GM21526 (cell line): Measurements from ENCODE around the gene PRPS1L1.

ENCODE experiments used
- ATAC-seq: cut with Tn5 transposase; IDR thresholded peaks from one replicate; pipeline ENCODE4 v1.9.1; 2021; ENCODE audit warnings: moderate library complexity; ENCODE audit not compliant: unreplicated experiment, low FRiP score

PRPS1L1 gene

GRCh38 chr7:18016547-18017444, 10.8 kb downstream of the PRPS1L1 start:
- ATAC-seq = no peak

DNA sequence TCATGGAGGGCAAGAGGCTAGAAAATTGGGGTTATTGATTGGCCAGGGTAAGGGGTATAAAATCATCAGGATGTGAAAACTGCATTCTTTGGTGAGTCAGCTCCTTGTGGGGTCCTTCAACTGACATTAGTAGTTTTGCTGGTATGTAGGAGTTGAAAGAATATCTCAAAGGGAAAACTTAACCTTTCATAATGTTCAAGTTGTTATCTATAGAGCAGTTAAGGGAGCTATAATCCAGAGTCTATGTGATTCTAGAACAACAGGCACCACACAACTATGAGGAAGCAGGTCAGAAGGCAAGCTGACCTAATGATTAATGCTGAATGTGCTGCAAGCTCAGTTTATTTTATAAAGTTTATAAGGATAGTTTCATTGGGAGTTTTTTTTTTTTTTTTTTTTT, 13.7 kb downstream of the PRPS1L1 start:
- ATAC-seq = no peak

GRCh38 chr7:18004372-18004771, 23.3 kb downstream of the PRPS1L1 start:
- no peak for ATAC-seq

- no peak for ATAC-seq
Measured at GRCh38 chr7:18003286-18003994, 24.2 kb downstream of the PRPS1L1 start.

GRCh38 chr7:17998692-17999091, 29.0 kb downstream of the PRPS1L1 start:
- no peak for ATAC-seq

DNA sequence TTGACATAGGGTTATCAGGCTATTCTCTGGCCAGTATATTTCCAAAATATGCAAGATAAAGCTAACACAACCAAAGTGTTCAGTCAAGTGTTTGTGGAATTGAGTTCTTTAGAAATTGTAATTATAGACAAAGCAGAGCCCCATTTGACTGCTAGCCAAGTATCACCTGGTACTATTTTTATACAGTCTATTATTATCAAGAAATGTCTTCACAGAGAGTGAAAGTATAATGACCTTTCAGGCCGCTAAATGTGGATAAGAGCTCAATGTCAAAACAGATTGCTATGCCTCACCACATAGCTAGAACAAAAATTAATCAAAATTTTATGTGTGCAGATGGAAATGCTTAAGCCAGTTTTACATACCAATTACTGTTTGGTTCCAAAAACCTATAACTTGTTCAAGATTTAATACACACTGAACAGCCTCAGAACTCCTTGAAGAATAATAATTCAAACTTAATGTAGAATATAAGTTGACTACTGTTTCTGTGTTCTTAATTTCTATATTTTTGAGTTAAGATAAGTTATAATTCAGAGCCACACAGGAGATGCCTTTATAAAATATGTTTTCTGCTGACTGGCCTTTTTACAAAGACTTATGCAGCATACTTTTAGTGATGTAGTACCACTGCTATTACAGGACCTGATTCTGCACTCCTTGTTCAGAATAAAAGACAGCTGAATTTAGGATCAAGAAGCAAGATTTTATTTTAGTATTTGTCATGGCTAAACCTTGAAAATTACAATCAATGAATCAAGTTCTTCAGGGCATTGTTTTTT, 31.0 kb downstream of the PRPS1L1 start:
- no peak for ATAC-seq

DNA sequence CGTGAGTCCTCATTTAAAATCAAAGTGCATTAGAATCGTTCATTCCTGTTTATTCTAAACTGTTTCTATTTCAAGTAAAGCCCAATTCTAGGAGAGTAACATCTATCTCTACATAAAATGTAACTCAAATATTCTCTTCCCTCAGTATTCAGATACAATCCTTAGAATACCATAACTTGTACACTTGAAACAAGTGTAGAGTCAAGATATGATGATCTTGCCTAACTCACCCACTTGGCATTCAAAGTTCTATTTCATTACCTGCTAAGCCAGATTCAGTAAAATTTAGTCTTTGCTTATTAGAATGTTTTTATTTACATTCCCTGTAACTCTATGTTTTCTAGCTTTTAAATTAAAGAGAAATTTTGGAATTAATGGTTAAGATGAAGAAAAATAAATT, 31.6 kb downstream of the PRPS1L1 start:
- ATAC-seq = no peak

DNA sequence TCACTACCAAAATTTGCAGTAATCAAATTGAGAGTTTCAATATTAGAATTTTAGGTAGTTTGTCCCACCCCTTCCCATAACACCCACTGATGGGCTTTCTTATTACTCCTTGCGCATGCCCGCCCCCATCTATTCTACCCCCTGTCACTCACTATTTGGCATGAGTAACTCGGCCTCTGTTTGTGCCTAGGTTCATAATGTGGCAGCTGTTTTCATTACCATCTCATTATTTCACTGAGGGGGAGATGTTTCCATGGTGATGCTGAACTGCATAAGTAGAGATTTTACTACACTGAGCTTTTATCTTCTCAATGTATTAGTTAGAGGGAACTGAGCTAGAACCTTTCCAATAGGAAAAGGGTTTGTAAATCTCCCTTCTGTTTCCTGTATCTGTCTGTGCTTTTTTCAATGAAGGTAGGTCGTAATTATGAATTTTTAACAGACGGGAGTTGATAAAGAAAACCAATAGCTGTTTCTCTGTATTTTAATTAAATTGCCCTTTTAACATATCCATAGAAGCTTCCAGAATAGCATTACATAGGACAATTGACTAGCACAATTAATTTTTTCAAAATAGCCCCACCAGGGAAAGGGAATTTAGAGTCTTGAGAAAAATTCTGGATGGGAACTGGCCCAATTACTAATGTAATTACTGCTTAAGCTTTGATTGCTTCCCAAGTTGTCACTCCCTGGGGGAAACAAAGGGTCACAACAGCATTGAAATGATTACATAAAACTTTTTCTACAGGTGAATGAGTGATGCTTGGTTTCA, 33.4 kb downstream of the PRPS1L1 start:
- no peak for ATAC-seq

DNA sequence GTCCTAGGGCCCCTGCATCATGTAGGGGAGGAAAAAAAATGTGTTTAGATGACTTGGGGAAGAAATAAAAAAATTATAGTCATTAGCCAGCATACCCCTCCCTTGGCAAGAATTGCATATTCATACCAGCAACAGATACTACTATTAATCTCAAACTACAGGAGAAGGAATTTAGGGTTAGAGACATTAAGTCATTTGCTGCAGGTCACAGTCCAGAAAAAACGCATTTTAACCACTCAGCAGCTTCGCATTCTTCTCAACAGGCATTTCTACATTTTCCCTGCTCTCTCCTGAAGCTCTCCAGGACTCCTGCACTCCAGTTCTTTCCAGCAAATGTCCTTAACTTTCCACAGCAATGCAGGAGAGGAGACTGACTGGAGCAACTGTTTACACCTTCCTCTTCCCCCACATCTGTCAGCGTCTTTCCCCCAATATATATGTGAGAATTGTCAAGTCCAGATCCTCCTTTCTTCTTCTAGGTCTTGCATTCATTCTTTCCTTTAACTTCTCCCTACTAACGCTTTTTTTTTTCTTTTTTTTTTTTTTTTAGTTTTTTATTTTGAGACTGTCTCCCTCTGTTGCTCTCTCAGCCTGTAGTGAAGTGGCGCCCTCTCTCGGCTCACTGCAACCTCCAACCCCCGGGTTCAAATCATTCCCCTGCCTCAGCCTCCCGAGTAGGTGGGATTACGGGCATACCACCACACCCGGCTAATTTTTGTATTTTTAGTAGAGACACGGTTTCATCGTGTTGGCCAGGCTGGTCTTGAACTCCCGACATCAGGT, 35.6 kb downstream of the PRPS1L1 start:
- ATAC-seq = no peak

GRCh38 chr7:17990761-17991160, 36.9 kb downstream of the PRPS1L1 start:
- ATAC-seq = no peak

GRCh38 chr7:17989546-17989945, 38.1 kb downstream of the PRPS1L1 start:
- ATAC-seq = no peak

- no peak for ATAC-seq
Measured at GRCh38 chr7:17988858-17989257, 38.8 kb downstream of the PRPS1L1 start.

DNA sequence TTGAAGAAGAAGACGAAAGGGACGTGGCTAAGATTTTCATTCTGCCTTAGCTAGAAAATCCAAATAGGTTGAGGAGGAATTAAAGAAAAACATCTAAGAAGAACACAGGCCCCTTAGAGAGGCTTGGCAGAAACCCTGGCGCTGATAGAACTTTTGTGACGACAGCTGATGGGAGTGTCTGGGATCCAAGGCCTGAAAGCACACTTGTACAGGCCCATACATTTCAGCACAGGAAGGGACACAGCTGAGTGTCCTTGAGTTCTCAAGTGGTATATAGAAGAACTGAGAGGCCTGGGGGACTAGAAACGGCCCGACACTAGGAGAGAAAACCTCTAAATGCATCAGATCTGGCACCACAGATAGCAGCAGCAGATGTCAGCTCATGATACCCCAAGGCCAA, 39.5 kb downstream of the PRPS1L1 start:
- no peak for ATAC-seq

DNA sequence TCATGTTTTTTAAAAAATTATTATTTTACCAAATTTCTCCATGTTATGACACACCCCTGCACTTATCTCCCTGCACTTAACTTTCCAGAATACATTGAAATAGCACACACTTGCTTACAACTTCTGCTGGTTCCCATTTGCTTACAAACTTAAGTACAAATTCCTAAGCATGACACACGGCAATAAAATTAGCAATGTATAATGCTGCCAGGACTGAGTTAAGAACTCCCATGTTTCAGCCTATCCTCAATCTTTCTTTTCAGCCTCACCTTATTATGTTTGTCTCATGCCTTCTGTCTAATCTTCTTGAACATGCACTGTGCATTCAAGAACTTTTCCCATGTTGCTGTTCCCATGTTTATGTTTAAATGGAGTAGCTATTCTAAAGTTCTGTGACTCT, 40.8 kb downstream of the PRPS1L1 start:
- ATAC-seq = no peak

- ATAC-seq = no peak
Measured at GRCh38 chr7:17985473-17986239, 42.0 kb downstream of the PRPS1L1 start.

DNA sequence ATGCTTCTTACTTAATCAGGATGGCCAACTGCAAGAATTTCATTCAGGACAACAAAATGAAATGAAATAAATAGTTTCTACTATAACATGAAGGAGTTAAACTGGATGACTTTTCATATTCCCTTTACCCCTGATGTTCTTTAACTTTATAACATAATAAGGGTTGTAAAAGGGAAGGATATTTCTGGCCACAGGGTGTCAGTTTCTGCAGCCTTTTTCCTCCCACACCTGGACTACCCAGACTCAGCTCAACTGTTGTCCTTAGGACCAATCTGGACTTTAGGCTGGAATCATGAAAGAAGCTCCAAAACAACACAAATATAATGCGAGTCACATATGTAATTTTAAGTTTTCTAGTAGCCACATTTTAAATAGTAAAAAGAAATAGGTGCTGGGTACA, 43.4 kb downstream of the PRPS1L1 start:
- no peak for ATAC-seq

- ATAC-seq = no peak
Measured at GRCh38 chr7:17983221-17984062, 44.2 kb downstream of the PRPS1L1 start.

GRCh38 chr7:17976952-17977351, 50.7 kb downstream of the PRPS1L1 start:
- no peak for ATAC-seq
